Stimulated activated CD4-positive, alpha-beta T cell treated with anti-CD3 and anti-CD28 coated beads, Interleukin-2, amount 100 ng/mL, for 48 hours (primary cell): ENCODE data around the gene THRA.
A peak's percentile ranks its signal among the peaks of the same experiment; 100 is the strongest.

Source experiments
- DNase-seq, 2 donors: peaks; one replicate each; pipeline ENCODE4 v3.0.0-alpha.2; 2020

THRA gene

GRCh38 chr17:40067710-40068109, 4.9 kb downstream of the THRA start:
- no peak for DNase-seq

GRCh38 chr17:40068129-40068581, 5.4 kb downstream of the THRA start:
- DNase-seq: no peak

GRCh38 chr17:40068584-40068916, 5.8 kb downstream of the THRA start:
- no peak for DNase-seq

GRCh38 chr17:40068917-40069750, 6.4 kb downstream of the THRA start:
- DNase-seq: peak; percentile 74 to 78

GRCh38 chr17:40069751-40070708, 7.3 kb downstream of the THRA start:
- DNase-seq: no peak

- DNase-seq: no peak
Measured at GRCh38 chr17:40070709-40071312, 8.0 kb downstream of the THRA start.

GRCh38 chr17:40071313-40072039, 8.7 kb downstream of the THRA start:
- no peak for DNase-seq

- no peak for DNase-seq
Measured at GRCh38 chr17:40072040-40072734, 9.4 kb downstream of the THRA start.

GRCh38 chr17:40072735-40073346, 10.1 kb downstream of the THRA start:
- no peak for DNase-seq

GRCh38 chr17:40073454-40074174, 10.8 kb downstream of the THRA start:
- DNase-seq: no peak

- DNase-seq: no peak
Measured at GRCh38 chr17:40074175-40074512, 11.4 kb downstream of the THRA start.

- DNase-seq: no peak
Measured at GRCh38 chr17:40074871-40075200, 12.1 kb downstream of the THRA start.

- peak; percentile 69 to 72 for DNase-seq
Measured at GRCh38 chr17:40075201-40075941, 12.6 kb downstream of the THRA start.

GRCh38 chr17:40075942-40076498, 13.3 kb downstream of the THRA start:
- no peak for DNase-seq

- no peak for DNase-seq
Measured at GRCh38 chr17:40076591-40076990, 13.8 kb downstream of the THRA start.

- DNase-seq: no peak
Measured at GRCh38 chr17:40079545-40079944, 16.8 kb downstream of the THRA start.

- no peak for DNase-seq
Measured at GRCh38 chr17:40084477-40084876, 21.7 kb downstream of the THRA start.

GRCh38 chr17:40086150-40087044, 23.6 kb downstream of the THRA start:
- peak in 1 of 2 donors; percentile 68 for DNase-seq
